Measurements from ENCODE around the gene FBXW8. TPM values are rescaled to one million over a fixed set of nuclear protein-coding genes. Genes with fewer than 3 reads are reported as not detected.

Gene FBXW8
- polyA plus RNA-seq, 1 donor (not counting 4 experiments of a cell fraction or from before 2014, with no cell fraction given): 5.0 TPM

DNA sequence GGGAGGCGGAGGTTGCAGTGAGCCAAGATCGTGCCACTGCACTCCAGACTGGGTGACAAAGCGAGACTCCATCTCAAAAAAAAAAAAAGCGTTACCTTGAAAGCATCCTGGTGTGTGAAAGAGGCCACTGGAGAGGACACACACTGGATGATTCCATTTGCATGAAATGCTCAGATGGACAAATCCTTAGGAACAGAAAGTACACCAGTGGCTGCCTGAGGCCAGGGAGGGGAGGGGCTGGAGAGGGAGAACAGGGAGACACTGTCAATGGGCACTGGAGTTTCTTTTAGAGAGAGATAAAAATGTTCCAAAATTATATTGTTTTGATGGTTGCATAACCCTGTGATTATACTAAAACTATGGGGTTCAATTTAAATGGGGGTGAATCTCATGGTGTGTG lies 168.7 kb downstream of the FBXW8 start:
- Histone ChIP-seq H3K4me2 (ENCODE audit: control insufficient read depth, extremely low read depth, insufficient read depth, low read depth, low read length) (no peak overlapping the region), H3K9me3 (ENCODE audit: control insufficient read depth, low read depth, low read length) (no peaks in the 10 kb centered on the region), H3K9ac (ENCODE audit: control insufficient read depth, extremely low read depth, insufficient read depth, low read length) (no peak overlapping the region), H2AFZ (ENCODE audit: control insufficient read depth, low read length) (no peak overlapping the region), H4K20me1 (ENCODE audit: control insufficient read depth, extremely low read depth, insufficient read depth, low read length) (no peaks in the 10 kb centered on the region), H3K27me3 (ENCODE audit: control insufficient read depth, extremely low read depth, insufficient read depth, low read length) (no peaks in the 10 kb centered on the region), H3K36me3 (ENCODE audit: control insufficient read depth in 2 of 2, extremely low read depth in 1 of 2, insufficient read depth in 2 of 2, low read length in 2 of 2) (no peaks in the 10 kb centered on the region), H3K79me2 (ENCODE audit: control insufficient read depth, insufficient read depth, low read length) (no peaks in the 10 kb centered on the region), H3K4me1 (ENCODE audit: control insufficient read depth, extremely low read depth, insufficient read depth, low read length) (no peaks in the 10 kb centered on the region), H3K27ac (ENCODE audit: control insufficient read depth, insufficient read depth, low read length) (no peak overlapping the region), H3K9me1 (ENCODE audit: control insufficient read depth, extremely low read depth, insufficient read depth, low read length) (no peaks in the 10 kb centered on the region), H3K4me3 (ENCODE audit: control insufficient read depth in 2 of 3, extremely low read depth in 1 of 3, insufficient read depth in 2 of 3, low read depth in 1 of 3, low read length in 3 of 3) (no peak overlapping the region)
- no peak for DNase-seq (ENCODE audit: low read depth, low spot score)
- dilution Hi-C loops (cut with MboI; ENCODE audit: extremely low pct_ligation_motif_present, low sequenced_read_pairs): no loop called here
- no peak for FAIRE-seq
- TF ChIP-seq, protein P1, sequence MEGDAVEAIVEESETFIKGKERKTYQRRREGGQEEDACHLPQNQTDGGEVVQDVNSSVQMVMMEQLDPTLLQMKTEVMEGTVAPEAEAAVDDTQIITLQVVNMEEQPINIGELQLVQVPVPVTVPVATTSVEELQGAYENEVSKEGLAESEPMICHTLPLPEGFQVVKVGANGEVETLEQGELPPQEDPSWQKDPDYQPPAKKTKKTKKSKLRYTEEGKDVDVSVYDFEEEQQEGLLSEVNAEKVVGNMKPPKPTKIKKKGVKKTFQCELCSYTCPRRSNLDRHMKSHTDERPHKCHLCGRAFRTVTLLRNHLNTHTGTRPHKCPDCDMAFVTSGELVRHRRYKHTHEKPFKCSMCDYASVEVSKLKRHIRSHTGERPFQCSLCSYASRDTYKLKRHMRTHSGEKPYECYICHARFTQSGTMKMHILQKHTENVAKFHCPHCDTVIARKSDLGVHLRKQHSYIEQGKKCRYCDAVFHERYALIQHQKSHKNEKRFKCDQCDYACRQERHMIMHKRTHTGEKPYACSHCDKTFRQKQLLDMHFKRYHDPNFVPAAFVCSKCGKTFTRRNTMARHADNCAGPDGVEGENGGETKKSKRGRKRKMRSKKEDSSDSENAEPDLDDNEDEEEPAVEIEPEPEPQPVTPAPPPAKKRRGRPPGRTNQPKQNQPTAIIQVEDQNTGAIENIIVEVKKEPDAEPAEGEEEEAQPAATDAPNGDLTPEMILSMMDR (optimal IDR thresholded peaks at IDR 0.05 in 1 of 3, IDR thresholded peaks at IDR 0.05 in 1 of 3, conservative IDR thresholded peaks at IDR 0.05 in 1 of 3; ENCODE audit: extremely low read depth in 1 of 3, insufficient read depth in 2 of 3, low read length in 3 of 3): no peak
- TF ChIP-seq EZH2 (IDR thresholded peaks at IDR 0.05; ENCODE audit: low read length): no peak

DNA sequence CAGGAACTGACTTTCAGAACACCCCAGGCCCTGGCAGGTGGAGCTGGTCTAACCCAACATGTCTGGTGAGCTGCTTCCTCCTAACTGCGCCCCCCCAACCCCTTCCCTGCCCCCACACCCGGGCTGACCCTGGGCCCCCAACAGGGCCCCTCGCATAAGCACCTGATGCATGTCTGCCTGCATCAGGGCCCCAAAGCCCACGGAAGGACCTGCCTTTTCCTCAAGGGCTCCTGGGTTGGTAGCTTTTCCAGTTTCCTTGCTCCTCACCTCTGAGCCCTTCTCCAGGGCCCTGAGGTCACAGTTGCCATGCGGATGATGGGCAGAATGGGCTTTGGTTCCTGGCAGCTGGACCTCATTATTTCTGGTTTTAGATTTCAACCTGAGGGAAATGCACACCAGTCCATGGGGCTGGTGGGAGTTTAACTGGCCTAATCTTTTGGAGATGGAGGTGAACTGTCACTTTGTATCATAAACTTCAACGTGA lies 170.0 kb downstream of the FBXW8 start:
- Histone ChIP-seq H3K4me2 (ENCODE audit: control insufficient read depth, extremely low read depth, insufficient read depth, low read depth, low read length) (no peak overlapping the region), H3K27ac (ENCODE audit: control insufficient read depth, insufficient read depth, low read length) (no peak overlapping the region), H3K79me2 (ENCODE audit: control insufficient read depth, insufficient read depth, low read length) (no peaks in the 10 kb centered on the region), H3K27me3 (ENCODE audit: control insufficient read depth, extremely low read depth, insufficient read depth, low read length) (no peaks in the 10 kb centered on the region), H2AFZ (ENCODE audit: control insufficient read depth, low read length) (no peak overlapping the region), H3K4me1 (ENCODE audit: control insufficient read depth, extremely low read depth, insufficient read depth, low read length) (no peaks in the 10 kb centered on the region), H3K9me1 (ENCODE audit: control insufficient read depth, extremely low read depth, insufficient read depth, low read length) (no peaks in the 10 kb centered on the region), H3K36me3 (ENCODE audit: control insufficient read depth in 2 of 2, extremely low read depth in 1 of 2, insufficient read depth in 2 of 2, low read length in 2 of 2) (no peaks in the 10 kb centered on the region), H3K4me3 (ENCODE audit: control insufficient read depth in 2 of 3, extremely low read depth in 1 of 3, insufficient read depth in 2 of 3, low read depth in 1 of 3, low read length in 3 of 3) (no peak overlapping the region), H4K20me1 (ENCODE audit: control insufficient read depth, extremely low read depth, insufficient read depth, low read length) (no peaks in the 10 kb centered on the region), H3K9me3 (ENCODE audit: control insufficient read depth, low read depth, low read length) (no peaks in the 10 kb centered on the region), H3K9ac (ENCODE audit: control insufficient read depth, extremely low read depth, insufficient read depth, low read length) (no peak overlapping the region)
- no peak for TF ChIP-seq EZH2 (IDR thresholded peaks at IDR 0.05; ENCODE audit: low read length)
- TF ChIP-seq, protein P1 (optimal IDR thresholded peaks at IDR 0.05 in 1 of 3, IDR thresholded peaks at IDR 0.05 in 1 of 3, conservative IDR thresholded peaks at IDR 0.05 in 1 of 3; ENCODE audit: extremely low read depth in 1 of 3, insufficient read depth in 2 of 3, low read length in 3 of 3): no peak
- DNase-seq (ENCODE audit: low read depth, low spot score) (no peak), FAIRE-seq (no peak)
- dilution Hi-C loops (cut with MboI; ENCODE audit: extremely low pct_ligation_motif_present, low sequenced_read_pairs): no loop called here

Other genes with a start within 250 kb of the FBXW8 start
- gene SPRING1, start 172.9 kb upstream of the FBXW8 start, polyA plus RNA-seq: 15.8 to 17.1 TPM (median 16.8 TPM) in 3 replicates
- 0.61 to 0.96 TPM (median 0.95 TPM) in 3 replicates for gene RNFT2, start 172.6 kb upstream of the FBXW8 start, polyA plus RNA-seq
- gene HRK, start 29.5 kb upstream of the FBXW8 start, polyA plus RNA-seq: 0.01 to 0.03 TPM (median 0.03 TPM) in 3 replicates
- gene TESC, start 188.5 kb downstream of the FBXW8 start, polyA plus RNA-seq: 0.05 to 0.14 TPM in 2 of 3 replicates, not detected in the other

Measured in keratinocyte (primary cell).